ENCODE measurements around the gene HTR3A.

Gene HTR3A

DNA sequence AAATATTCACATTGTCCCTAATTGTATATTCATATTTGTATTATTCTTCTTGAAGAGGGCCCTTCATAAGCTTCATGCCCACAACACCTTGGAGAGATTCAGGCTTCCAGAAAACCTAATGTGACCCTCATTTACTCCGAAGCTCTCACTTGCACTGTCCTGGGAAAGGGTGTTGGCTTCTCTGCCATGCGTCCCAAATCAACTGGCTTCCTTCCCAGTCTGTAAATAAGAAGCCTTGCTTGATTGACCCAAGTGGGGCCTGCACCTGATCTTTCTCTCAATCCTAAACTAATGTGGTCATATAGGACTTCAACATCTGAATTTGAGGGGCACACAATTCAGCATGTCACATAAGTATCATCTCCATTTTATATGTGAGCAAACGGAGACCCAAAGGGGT, 44.1 kb downstream of the HTR3A start:
- H2AFZ ChIP-seq (ENCODE audit: low read depth, low read length, severe bottlenecking), result no peak overlapping the region
- no peaks in the 10 kb centered on the region for H3K79me2 ChIP-seq (ENCODE audit: insufficient read depth, low read length)
- H3K4me2 ChIP-seq (ENCODE audit: low read depth, low read length, poor library complexity, severe bottlenecking), result no peak overlapping the region
- H4K20me1 ChIP-seq (ENCODE audit: low read depth, low read length), result no peaks in the 10 kb centered on the region
- H3K9ac ChIP-seq (ENCODE audit: low read length), result no peak overlapping the region
- no peak for TF ChIP-seq EZH2phosphoT487 (conservative IDR thresholded peaks at IDR 0.05; ENCODE audit: low read length)
- TF ChIP-seq, protein P1, sequence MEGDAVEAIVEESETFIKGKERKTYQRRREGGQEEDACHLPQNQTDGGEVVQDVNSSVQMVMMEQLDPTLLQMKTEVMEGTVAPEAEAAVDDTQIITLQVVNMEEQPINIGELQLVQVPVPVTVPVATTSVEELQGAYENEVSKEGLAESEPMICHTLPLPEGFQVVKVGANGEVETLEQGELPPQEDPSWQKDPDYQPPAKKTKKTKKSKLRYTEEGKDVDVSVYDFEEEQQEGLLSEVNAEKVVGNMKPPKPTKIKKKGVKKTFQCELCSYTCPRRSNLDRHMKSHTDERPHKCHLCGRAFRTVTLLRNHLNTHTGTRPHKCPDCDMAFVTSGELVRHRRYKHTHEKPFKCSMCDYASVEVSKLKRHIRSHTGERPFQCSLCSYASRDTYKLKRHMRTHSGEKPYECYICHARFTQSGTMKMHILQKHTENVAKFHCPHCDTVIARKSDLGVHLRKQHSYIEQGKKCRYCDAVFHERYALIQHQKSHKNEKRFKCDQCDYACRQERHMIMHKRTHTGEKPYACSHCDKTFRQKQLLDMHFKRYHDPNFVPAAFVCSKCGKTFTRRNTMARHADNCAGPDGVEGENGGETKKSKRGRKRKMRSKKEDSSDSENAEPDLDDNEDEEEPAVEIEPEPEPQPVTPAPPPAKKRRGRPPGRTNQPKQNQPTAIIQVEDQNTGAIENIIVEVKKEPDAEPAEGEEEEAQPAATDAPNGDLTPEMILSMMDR (IDR thresholded peaks at IDR 0.05; ENCODE audit: insufficient read depth, low read length, poor library complexity, severe bottlenecking), result no peak
- H3K27me3 ChIP-seq (ENCODE audit: low read length), result no peaks in the 10 kb centered on the region
- H3K27ac ChIP-seq (ENCODE audit: low read depth, low read length), result no peak overlapping the region
- no peak overlapping the region for H3K4me3 ChIP-seq (ENCODE audit: insufficient read depth, low read length, poor library complexity, severe bottlenecking)
- no peaks in the 10 kb centered on the region for H3K36me3 ChIP-seq (ENCODE audit: low read length)
- no peaks in the 10 kb centered on the region for H3F3A ChIP-seq (ENCODE audit: insufficient read depth)
- no peaks in the 10 kb centered on the region for H3K9me3 ChIP-seq (ENCODE audit: insufficient read depth, low read length)
- no peaks in the 10 kb centered on the region for H3K9me2 ChIP-seq (replicated peaks; ENCODE audit: insufficient read depth, low read length)

DNA sequence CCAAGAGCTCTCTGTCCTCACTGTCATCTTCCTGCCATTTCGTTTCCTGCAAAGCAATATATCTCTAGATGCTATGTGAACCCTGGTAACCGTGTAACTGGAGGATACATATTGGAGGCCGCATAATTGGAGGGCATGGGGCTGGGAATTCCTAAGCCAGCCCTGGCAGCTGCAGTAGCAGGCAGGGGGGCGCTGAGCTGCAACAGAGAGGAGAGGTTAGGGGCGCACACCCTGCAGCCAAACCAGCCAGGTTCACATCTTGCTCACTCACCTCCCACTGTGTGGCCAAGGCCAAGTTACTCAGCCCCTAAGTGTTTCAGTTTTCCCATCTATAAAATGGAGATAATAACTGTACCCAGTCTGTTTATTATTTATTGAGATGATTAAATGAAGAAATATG, 44.7 kb downstream of the HTR3A start:
- H3K9me2 ChIP-seq (replicated peaks; ENCODE audit: insufficient read depth, low read length), result no peaks in the 10 kb centered on the region
- no peak overlapping the region for H3K9ac ChIP-seq (ENCODE audit: low read length)
- no peak overlapping the region for H3K27ac ChIP-seq (ENCODE audit: low read depth, low read length)
- no peaks in the 10 kb centered on the region for H3K36me3 ChIP-seq (ENCODE audit: low read length)
- no peaks in the 10 kb centered on the region for H3F3A ChIP-seq (ENCODE audit: insufficient read depth)
- H2AFZ ChIP-seq (ENCODE audit: low read depth, low read length, severe bottlenecking), result no peak overlapping the region
- no peak for TF ChIP-seq EZH2phosphoT487 (conservative IDR thresholded peaks at IDR 0.05; ENCODE audit: low read length)
- TF ChIP-seq, protein P1 (IDR thresholded peaks at IDR 0.05; ENCODE audit: insufficient read depth, low read length, poor library complexity, severe bottlenecking), result no peak
- no peaks in the 10 kb centered on the region for H4K20me1 ChIP-seq (ENCODE audit: low read depth, low read length)
- no peak overlapping the region for H3K4me3 ChIP-seq (ENCODE audit: insufficient read depth, low read length, poor library complexity, severe bottlenecking)
- H3K9me3 ChIP-seq (ENCODE audit: insufficient read depth, low read length), result no peaks in the 10 kb centered on the region
- H3K79me2 ChIP-seq (ENCODE audit: insufficient read depth, low read length), result no peaks in the 10 kb centered on the region
- H3K4me2 ChIP-seq (ENCODE audit: low read depth, low read length, poor library complexity, severe bottlenecking), result no peak overlapping the region
- H3K27me3 ChIP-seq (ENCODE audit: low read length), result no peaks in the 10 kb centered on the region

DNA sequence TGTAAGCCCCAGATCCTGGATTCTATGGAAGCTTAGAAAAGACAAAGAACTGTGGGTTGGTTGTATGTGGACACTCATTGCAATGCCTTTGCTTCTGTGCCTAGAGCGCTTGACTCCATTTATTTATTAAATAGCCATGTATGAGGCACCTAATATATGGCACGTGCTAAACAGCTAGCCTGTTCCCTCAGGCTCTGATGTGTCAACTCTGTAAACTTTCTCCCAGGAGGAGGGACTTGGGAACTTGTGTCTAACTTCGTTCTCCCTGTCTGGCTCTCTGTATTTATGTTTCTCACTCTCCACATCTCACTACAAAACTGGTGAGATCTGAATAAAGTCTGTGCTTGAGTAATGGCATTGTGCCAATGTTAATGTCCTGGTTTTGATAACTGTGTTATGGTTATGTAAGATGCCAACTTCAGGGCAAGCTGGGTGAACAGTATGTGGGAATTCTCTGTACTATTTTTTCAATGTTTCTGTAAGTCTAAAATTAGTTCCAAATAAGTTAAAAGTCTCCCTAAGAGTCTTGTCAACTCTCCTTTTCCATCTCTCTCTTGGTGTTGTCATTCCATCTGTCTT, 50.5 kb downstream of the HTR3A start:
- Histone ChIP-seq H3K4me2 (ENCODE audit: low read depth, low read length, poor library complexity, severe bottlenecking) (no peak overlapping the region), H3K4me3 (ENCODE audit: insufficient read depth, low read length, poor library complexity, severe bottlenecking) (no peak overlapping the region), H3K79me2 (ENCODE audit: insufficient read depth, low read length) (no peaks in the 10 kb centered on the region), H3K27ac (ENCODE audit: low read depth, low read length) (no peak overlapping the region), H3K9me2 (replicated peaks; ENCODE audit: insufficient read depth, low read length) (no peaks in the 10 kb centered on the region), H3K9me3 (ENCODE audit: insufficient read depth, low read length) (no peaks in the 10 kb centered on the region), H4K20me1 (ENCODE audit: low read depth, low read length) (no peaks in the 10 kb centered on the region), H3K27me3 (ENCODE audit: low read length) (no peaks in the 10 kb centered on the region), H2AFZ (ENCODE audit: low read depth, low read length, severe bottlenecking) (no peak overlapping the region), H3K9ac (ENCODE audit: low read length) (no peak overlapping the region), H3K36me3 (ENCODE audit: low read length) (no peaks in the 10 kb centered on the region), H3F3A (ENCODE audit: insufficient read depth) (no peaks in the 10 kb centered on the region)
- no peak for TF ChIP-seq EZH2phosphoT487 (conservative IDR thresholded peaks at IDR 0.05; ENCODE audit: low read length)
- TF ChIP-seq, protein P1 (IDR thresholded peaks at IDR 0.05; ENCODE audit: insufficient read depth, low read length, poor library complexity, severe bottlenecking), result no peak

All from SU-DHL-6 (cell line).